Measurements from ENCODE around the gene COL24A1. TPM values are rescaled to one million over a fixed set of nuclear protein-coding genes. Genes with fewer than 3 reads are reported as not detected.
A peak's percentile ranks its signal among the peaks of the same experiment; 100 is the strongest.

COL24A1 gene
- total RNA-seq, 2 experiments from 2014 or later: not detected

GRCh38 chr1:86061551-86061990 lies 95.0 kb downstream of the COL24A1 start:
- Mint-ChIP-seq H3K9me3 (no peaks in the 10 kb centered on the region), H3K27ac (no peak overlapping the region), H3K4me3 (no peak overlapping the region), H3K27me3 (no peaks in the 10 kb centered on the region), H3K4me1 (no peaks in the 10 kb centered on the region), H3K36me3 (ENCODE audit: low read depth) (no peaks in the 10 kb centered on the region)
- ChIA-PET POLR2A (no interaction called here), CTCF (interaction anchor here (0.6 kb wide), 1 partner anchor 641 kb away, joined by 3 read pairs; no protein-coding TSS in a partner anchor)
- DNase-seq: no peak

DNA sequence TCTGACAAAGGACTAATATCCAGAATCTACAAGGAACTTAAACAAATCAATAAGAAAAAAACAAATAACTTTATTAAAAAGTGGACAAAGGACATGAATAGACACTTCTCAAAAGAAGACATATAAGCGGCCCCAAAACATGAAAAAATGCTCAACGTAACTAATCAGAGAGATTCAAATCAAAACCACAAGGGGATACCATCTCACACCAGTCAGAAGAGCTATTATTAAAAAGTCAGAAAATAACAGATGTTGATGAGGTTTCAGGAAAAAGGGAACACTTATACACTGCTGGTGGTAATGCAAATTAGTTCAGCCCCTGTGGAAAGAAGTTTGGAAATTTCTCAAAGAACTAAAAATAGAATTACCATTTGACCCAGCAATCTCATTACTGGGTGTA lies 102.2 kb downstream of the COL24A1 start:
- Mint-ChIP-seq H3K4me3 (no peak overlapping the region), H3K36me3 (ENCODE audit: low read depth) (no peaks in the 10 kb centered on the region), H3K27me3 (no peaks in the 10 kb centered on the region), H3K9me3 (no peaks in the 10 kb centered on the region), H3K4me1 (no peaks in the 10 kb centered on the region), H3K27ac (no peak overlapping the region)
- CTCF ChIA-PET: no interaction called here
- POLR2A ChIA-PET: no interaction called here
- DNase-seq: no peak

DNA sequence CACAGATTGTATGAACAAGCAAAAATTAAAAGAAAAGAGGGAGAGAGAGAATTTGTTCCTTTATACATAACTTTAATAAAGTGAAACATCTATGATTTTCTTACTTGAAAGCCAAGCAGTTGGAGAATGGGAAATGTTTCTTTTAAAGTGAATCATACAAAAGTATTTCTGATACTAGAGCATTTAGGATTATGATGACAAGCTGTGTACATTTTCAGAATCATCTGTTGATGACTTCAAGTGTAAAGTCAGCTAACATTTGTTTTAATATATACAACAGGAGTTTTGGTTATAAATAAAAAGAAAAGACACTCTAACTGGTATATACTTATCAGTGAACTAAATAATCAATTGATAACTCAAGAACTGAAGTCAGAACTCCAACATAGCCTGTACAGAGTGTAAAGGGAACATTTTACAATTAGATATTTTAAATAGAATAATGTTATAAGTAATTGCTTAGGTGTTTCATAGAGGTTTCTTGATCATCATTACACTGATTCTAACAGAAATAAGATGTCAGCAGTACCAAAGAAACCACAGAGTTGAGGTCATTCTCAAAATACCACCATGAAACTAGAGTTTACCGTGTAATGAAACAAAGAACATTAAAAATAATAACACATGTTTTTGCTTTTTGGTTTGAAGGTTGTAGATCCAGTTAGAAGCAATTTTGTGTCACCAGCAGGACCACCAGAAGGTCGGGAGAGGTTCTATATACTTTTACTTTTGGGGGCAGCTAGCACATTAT lies 103.4 kb downstream of the COL24A1 start:
- no peak for DNase-seq
- CTCF ChIA-PET: interaction anchor here (0.7 kb wide), 1 partner anchor 66 kb away, joined by 3 read pairs; no protein-coding TSS in a partner anchor
- Mint-ChIP-seq H3K4me1 (no peaks in the 10 kb centered on the region), H3K4me3 (no peak overlapping the region), H3K27ac (no peak overlapping the region), H3K36me3 (ENCODE audit: low read depth) (no peaks in the 10 kb centered on the region), H3K9me3 (no peaks in the 10 kb centered on the region), H3K27me3 (no peaks in the 10 kb centered on the region)
- POLR2A ChIA-PET: no interaction called here

DNA sequence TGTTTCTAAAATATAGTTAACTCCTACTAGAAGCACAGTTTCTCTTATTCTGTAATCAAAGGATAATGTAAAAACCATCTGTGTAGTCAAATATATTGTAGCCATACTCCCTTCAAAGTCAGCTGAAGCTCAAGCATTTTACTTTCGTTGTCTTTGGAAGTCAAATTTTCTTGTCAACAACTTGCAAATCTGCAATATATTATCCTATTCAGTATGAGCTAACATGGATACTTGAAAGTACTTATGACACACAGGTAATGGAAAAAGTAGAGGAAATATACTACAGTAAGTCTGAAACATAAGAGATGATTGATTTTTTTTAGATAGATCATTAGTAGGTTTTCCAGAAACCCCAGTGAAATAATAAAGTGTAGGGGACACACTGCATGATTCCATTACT lies 121.5 kb downstream of the COL24A1 start:
- H3K4me1 Mint-ChIP-seq: no peaks in the 10 kb centered on the region
- no peaks in the 10 kb centered on the region for H3K9me3 Mint-ChIP-seq
- no peak overlapping the region for H3K4me3 Mint-ChIP-seq
- DNase-seq: no peak
- ChIA-PET CTCF (no interaction called here), POLR2A (no interaction called here)
- H3K27me3 Mint-ChIP-seq: no peaks in the 10 kb centered on the region
- no peaks in the 10 kb centered on the region for H3K36me3 Mint-ChIP-seq (ENCODE audit: low read depth)
- H3K27ac Mint-ChIP-seq: no peak overlapping the region

DNA sequence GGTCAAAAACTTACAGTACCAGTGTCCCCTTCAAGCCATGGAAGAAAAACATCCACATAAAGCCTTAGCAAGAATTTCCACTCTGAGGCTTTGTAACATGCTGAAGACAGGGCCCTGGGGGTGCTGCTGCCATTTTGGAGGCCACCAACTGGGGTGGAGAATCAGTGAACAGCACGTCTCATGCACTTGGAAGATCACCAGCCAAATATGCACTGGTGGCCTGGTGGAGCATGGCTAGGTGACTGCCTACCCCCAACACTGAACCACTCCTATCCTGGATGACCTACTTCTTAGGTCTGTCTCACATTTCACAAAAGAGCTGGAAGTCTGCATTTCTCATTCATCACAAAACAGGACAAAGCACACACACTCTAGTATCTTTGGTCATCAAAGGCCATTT lies 126.4 kb downstream of the COL24A1 start:
- POLR2A ChIA-PET: no interaction called here
- no peaks in the 10 kb centered on the region for H3K9me3 Mint-ChIP-seq
- H3K27ac Mint-ChIP-seq: no peak overlapping the region
- DNase-seq: no peak
- H3K27me3 Mint-ChIP-seq: no peaks in the 10 kb centered on the region
- H3K36me3 Mint-ChIP-seq (ENCODE audit: low read depth): no peaks in the 10 kb centered on the region
- CTCF ChIA-PET: no interaction called here
- no peaks in the 10 kb centered on the region for H3K4me1 Mint-ChIP-seq
- no peak overlapping the region for H3K4me3 Mint-ChIP-seq

- peaks cover 4% of the 10 kb centered on the region for H3K27me3 Mint-ChIP-seq
- H3K27ac Mint-ChIP-seq: no peak overlapping the region
- H3K4me3 Mint-ChIP-seq: no peak overlapping the region
- peak; percentile 12 for DNase-seq
- POLR2A ChIA-PET: no interaction called here
- no peaks in the 10 kb centered on the region for H3K36me3 Mint-ChIP-seq (ENCODE audit: low read depth)
- no peaks in the 10 kb centered on the region for H3K4me1 Mint-ChIP-seq
- H3K9me3 Mint-ChIP-seq: no peaks in the 10 kb centered on the region
- CTCF ChIA-PET: no interaction called here
These were observed 138.2 kb downstream of the COL24A1 start for GRCh38 chr1:86018283-86018923.

DNA sequence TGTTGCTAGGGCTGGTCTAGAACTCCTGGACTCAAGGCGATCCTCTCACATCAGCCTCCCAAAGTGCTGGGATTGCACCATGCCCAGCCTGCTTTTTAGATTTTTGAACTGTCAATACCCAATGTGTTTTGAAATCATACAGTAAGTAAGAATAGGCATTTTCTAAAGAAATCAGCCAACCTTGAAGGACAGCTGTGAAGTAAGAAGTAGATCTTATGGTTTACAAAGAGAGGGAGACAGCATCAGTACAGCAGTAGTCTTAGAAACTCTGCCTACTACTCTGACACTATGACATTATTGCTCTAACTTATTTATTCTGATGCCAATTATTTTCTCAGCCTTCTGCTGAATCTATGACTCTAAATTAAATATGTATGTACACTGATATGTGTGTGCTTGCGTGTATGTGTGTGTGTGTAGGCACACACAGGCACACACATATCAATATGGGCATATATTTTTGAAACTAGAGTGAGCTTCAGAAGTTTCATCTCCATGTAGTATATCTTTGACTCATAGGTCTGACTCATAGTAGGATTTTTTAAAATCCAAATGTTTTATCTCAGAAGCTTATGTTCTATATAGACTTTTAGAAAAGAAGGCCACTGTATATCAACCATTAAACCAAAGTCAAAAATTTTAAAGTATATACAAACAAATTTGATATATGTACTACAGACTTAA lies 140.4 kb downstream of the COL24A1 start:
- CTCF ChIA-PET: no interaction called here

GRCh38 chr1:86015375-86015774 lies 141.2 kb downstream of the COL24A1 start:
- Mint-ChIP-seq H3K27ac (no peak overlapping the region), H3K9me3 (no peaks in the 10 kb centered on the region), H3K27me3 (no peaks in the 10 kb centered on the region), H3K4me3 (no peak overlapping the region), H3K4me1 (no peaks in the 10 kb centered on the region), H3K36me3 (ENCODE audit: low read depth) (no peaks in the 10 kb centered on the region)
- no peak for DNase-seq
- ChIA-PET CTCF (no interaction called here), POLR2A (no interaction called here)

More for the DNA sequence above, 140.4 kb downstream of the COL24A1 start:
- Mint-ChIP-seq H3K9me3 (no peaks in the 10 kb centered on the region), H3K4me3 (no peak overlapping the region), H3K27ac (no peak overlapping the region), H3K4me1 (no peaks in the 10 kb centered on the region), H3K36me3 (ENCODE audit: low read depth) (no peaks in the 10 kb centered on the region), H3K27me3 (no peaks in the 10 kb centered on the region)
- POLR2A ChIA-PET: no interaction called here
- DNase-seq: no peak

- no peak overlapping the region for H3K4me3 Mint-ChIP-seq
- no peaks in the 10 kb centered on the region for H3K4me1 Mint-ChIP-seq
- no peaks in the 10 kb centered on the region for H3K27me3 Mint-ChIP-seq
- H3K36me3 Mint-ChIP-seq (ENCODE audit: low read depth): no peaks in the 10 kb centered on the region
- no peak overlapping the region for H3K27ac Mint-ChIP-seq
- H3K9me3 Mint-ChIP-seq: no peaks in the 10 kb centered on the region
- POLR2A ChIA-PET: no interaction called here
- CTCF ChIA-PET: no interaction called here
- no peak for DNase-seq
These were observed 156.0 kb downstream of the COL24A1 start for GRCh38 chr1:86000601-86001000.

- CTCF ChIA-PET: no interaction called here
- no peak overlapping the region for H3K4me3 Mint-ChIP-seq
- no peaks in the 10 kb centered on the region for H3K27me3 Mint-ChIP-seq
- no peaks in the 10 kb centered on the region for H3K36me3 Mint-ChIP-seq (ENCODE audit: low read depth)
- no peaks in the 10 kb centered on the region for H3K4me1 Mint-ChIP-seq
- no peaks in the 10 kb centered on the region for H3K9me3 Mint-ChIP-seq
- DNase-seq: no peak
- POLR2A ChIA-PET: no interaction called here
- no peak overlapping the region for H3K27ac Mint-ChIP-seq
These were observed 158.3 kb downstream of the COL24A1 start for GRCh38 chr1:85998105-85998855.

DNA sequence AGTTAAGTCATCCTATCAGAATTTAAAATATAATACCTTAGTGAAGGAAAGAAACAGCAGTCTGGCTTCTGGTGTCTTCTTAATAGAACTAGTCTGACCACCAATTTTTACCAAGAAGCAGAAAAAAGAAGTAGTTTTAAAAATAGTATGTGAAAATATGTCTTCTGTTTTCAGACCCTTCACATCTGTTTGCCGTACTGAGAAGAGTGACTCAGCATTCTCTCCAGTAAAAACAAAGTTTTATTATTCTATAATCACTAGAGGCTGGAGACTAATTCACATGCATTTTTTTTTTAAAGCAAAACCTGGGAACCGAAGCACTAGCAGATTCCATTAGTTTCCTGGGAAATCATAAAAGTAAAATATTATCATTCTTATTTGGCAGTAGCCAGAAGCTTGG lies 163.8 kb downstream of the COL24A1 start:
- Mint-ChIP-seq H3K27ac (no peak overlapping the region), H3K4me1 (no peaks in the 10 kb centered on the region), H3K9me3 (no peaks in the 10 kb centered on the region), H3K36me3 (ENCODE audit: low read depth) (no peaks in the 10 kb centered on the region), H3K27me3 (no peaks in the 10 kb centered on the region), H3K4me3 (no peak overlapping the region)
- CTCF ChIA-PET: no interaction called here
- DNase-seq: no peak
- POLR2A ChIA-PET: no interaction called here

- Mint-ChIP-seq H3K4me1 (no peaks in the 10 kb centered on the region), H3K9me3 (no peaks in the 10 kb centered on the region)
- DNase-seq: no peak
These were observed 165.3 kb downstream of the COL24A1 start for GRCh38 chr1:85991261-85991660.

DNA sequence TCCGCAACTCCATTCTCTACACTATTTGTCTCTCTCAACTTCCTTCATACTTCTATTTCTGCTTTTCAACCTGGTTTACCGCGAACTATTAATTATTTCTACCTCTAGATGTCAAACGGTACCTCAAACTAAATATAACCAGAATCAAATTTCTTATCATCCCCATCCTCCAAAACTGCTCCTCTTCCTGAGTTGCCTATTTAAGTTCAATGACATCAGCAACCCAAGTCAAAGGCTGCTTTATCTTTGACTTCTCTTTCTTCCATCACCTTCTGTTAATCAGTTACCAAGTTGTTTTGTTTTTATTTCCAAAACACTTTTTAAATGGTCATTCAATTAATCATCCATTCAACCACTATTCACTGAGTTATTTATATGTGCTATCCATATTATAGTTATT lies 171.9 kb downstream of the COL24A1 start:
- H3K9me3 Mint-ChIP-seq: no peaks in the 10 kb centered on the region
- no peaks in the 10 kb centered on the region for H3K27me3 Mint-ChIP-seq
- POLR2A ChIA-PET: no interaction called here
- no peaks in the 10 kb centered on the region for H3K36me3 Mint-ChIP-seq (ENCODE audit: low read depth)
- DNase-seq: no peak
- no peak overlapping the region for H3K27ac Mint-ChIP-seq
- CTCF ChIA-PET: no interaction called here
- no peaks in the 10 kb centered on the region for H3K4me1 Mint-ChIP-seq
- H3K4me3 Mint-ChIP-seq: no peak overlapping the region

More at GRCh38 chr1:85991261-85991660, 165.3 kb downstream of the COL24A1 start:
- ChIA-PET CTCF (no interaction called here), POLR2A (no interaction called here)
- Mint-ChIP-seq H3K36me3 (ENCODE audit: low read depth) (no peaks in the 10 kb centered on the region), H3K4me3 (no peak overlapping the region), H3K27ac (no peak overlapping the region), H3K27me3 (no peaks in the 10 kb centered on the region)
